Activated T-cell treated with anti-CD3 and anti-CD28 coated beads, Interleukin-2, amount 50 U/mL, for 72 hours (primary cell): ENCODE measurements around the gene RALGAPA1. TPM values are rescaled to one million over a fixed set of nuclear protein-coding genes. Genes with fewer than 3 reads are reported as not detected.
A peak's percentile ranks its signal among the peaks of the same experiment; 100 is the strongest.
"Not testable (repeated sequence)": the region's sequence is repeated elsewhere in the genome, so short reads cannot be mapped to it uniquely, and the experiment has no call there.

Experiments
- ATAC-seq, 2 donors: fragments of 150-1000 bp; cut with Tn5 transposase; replicated peaks in 1 of 2; 2 replicates each; pipeline ENCODE4 v1.10.0; 2021; ENCODE audit warnings: moderate library complexity in 2 of 2, mild to moderate bottlenecking in 1 of 2
- DNase-seq, 2 donors: peaks; one replicate each; pipeline ENCODE4 v3.0.0; 2021 to 2022; ENCODE audit warnings: mixed read lengths in 1 of 2
- H3K27ac Mint-ChIP-seq: one replicate; pipeline ENCODE4 v1.8.0; 2022; ENCODE audit warnings: mild to moderate bottlenecking, moderate library complexity, mixed read lengths
- H3K27me3 Mint-ChIP-seq: one replicate; pipeline ENCODE4 v1.8.0; 2022; ENCODE audit warnings: low read depth, mixed read lengths
- H3K36me3 Mint-ChIP-seq, 2 donors: one replicate each; pipeline ENCODE4 v1.8.0; 2022; ENCODE audit warnings: mixed read lengths in 2 of 2, mild to moderate bottlenecking in 1 of 2; ENCODE audit not compliant: insufficient read depth in 2 of 2
- H3K4me1 Mint-ChIP-seq: one replicate; pipeline ENCODE4 v1.8.0; 2022; ENCODE audit warnings: low read depth, mixed read lengths
- H3K4me3 Mint-ChIP-seq, 2 donors: one replicate each; pipeline ENCODE4 v1.8.0; 2022; ENCODE audit warnings: mild to moderate bottlenecking in 2 of 2, mixed read lengths in 2 of 2, moderate library complexity in 2 of 2
- H3K9me3 Mint-ChIP-seq, 2 donors: one replicate each; pipeline ENCODE4 v1.8.0; 2022; ENCODE audit warnings: mixed read lengths in 2 of 2
- total RNA-seq, 2 donors: library from RNA; stranded (reverse); gene quantifications; one replicate each; pipeline ENCODE4 v1.2.3, GENCODE V29; 2022

RALGAPA1 gene
- total RNA-seq, 2 donors from 2014 or later, result 34.0 to 41.8 TPM

- no peaks in the 10 kb centered on the region for H3K9me3 Mint-ChIP-seq
- no peaks in the 10 kb centered on the region for H3K27me3 Mint-ChIP-seq
- peaks cover 24% of the 10 kb centered on the region for H3K4me1 Mint-ChIP-seq
- H3K4me3 Mint-ChIP-seq, result no peak overlapping the region
- DNase-seq (no peak), ATAC-seq (no peak)
- no peak overlapping the region for H3K27ac Mint-ChIP-seq
- peaks cover 0 to 2% of the 10 kb centered on the region in 2 donors for H3K36me3 Mint-ChIP-seq
Observed at GRCh38 chr14:35829449-35829848, 20.4 kb upstream of the RALGAPA1 start.

- Mint-ChIP-seq H3K4me1 (peaks cover 24% of the 10 kb centered on the region), H3K9me3 (no peaks in the 10 kb centered on the region), H3K36me3 (peaks cover 0 to 2% of the 10 kb centered on the region in 2 donors), H3K27me3 (no peaks in the 10 kb centered on the region), H3K27ac (no peak overlapping the region), H3K4me3 (peak overlapping the region; percentile 94 to 98)
- ATAC-seq (no peak), DNase-seq (no peak)
Observed at GRCh38 chr14:35827678-35828472, 18.8 kb upstream of the RALGAPA1 start.

GRCh38 chr14:35826952-35827416 is 17.9 kb upstream of the RALGAPA1 start:
- Mint-ChIP-seq H3K9me3 (no peaks in the 10 kb centered on the region), H3K4me1 (peaks cover 24% of the 10 kb centered on the region), H3K27ac (peak overlapping the region; percentile 87), H3K4me3 (peak overlapping the region; percentile 94 to 98), H3K36me3 (peaks cover 0 to 2% of the 10 kb centered on the region in 2 donors), H3K27me3 (no peaks in the 10 kb centered on the region)
- ATAC-seq (no peak), DNase-seq (no peak)

DNA sequence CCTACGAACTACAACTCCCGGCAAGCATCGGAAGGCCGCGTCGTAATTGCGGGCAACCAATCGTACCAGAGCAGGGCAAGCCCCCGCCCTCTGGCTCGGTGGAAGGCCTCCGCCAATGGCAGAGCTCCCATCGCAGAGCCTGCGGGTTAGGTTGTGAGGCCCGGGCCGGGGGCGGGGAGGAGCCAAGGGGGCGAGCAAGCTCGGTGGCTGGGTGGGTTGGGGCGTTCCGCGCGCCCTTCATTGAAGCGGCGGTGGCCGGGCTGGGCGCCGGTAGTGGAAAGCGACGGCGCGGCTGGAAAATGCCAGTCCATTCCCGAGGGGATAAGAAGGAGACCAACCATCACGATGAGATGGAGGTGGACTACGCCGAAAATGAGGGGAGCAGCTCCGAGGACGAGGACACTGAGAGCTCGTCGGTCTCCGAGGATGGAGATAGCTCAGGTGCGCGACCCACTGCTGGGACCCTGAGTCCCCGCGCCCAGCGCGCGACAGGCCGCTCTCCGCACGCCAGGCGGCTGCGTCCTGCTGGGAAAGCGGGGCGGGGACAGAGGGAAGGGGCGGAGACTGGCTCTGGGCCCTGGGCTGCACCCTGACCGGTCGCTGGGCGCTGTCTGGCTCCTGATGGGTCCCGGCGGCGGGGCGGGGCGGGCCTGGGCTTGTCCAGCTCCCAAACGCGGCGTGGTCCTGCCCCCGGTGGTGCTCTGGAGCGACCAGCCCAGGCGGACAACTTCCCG is 17.3 kb upstream of the RALGAPA1 start, which contains the start of gene BRMS1L:
BRMS1L (plus strand) TSS at position 121 of the 734 bp plus-strand sequence; CDS start at position 300, 179 bp downstream.
- H3K4me1 Mint-ChIP-seq, result peaks cover 24% of the 10 kb centered on the region

DNA sequence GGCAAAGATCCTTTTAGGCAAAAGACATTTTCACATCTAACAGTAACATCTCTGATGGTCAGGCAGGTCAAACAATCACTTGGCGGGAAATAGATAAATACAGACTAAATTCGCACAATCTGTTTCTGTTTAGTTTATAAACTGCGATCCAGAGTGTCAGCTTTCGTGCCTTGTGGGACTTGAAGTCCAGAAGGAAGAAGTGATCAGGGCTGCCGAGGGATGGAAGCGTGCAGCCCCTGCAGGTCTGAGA is 16.8 kb upstream of the RALGAPA1 start:
- Mint-ChIP-seq H3K4me3 (peak overlapping the region; percentile 94 to 98), H3K27ac (peak overlapping the region; percentile 84), H3K36me3 (no peaks in the 10 kb centered on the region), H3K9me3 (no peaks in the 10 kb centered on the region), H3K4me1 (peaks cover 24% of the 10 kb centered on the region), H3K27me3 (no peaks in the 10 kb centered on the region)
- DNase-seq (no peak), ATAC-seq (no peak)

More for the DNA sequence above, 17.3 kb upstream of the RALGAPA1 start, which contains the start of gene BRMS1L:
- peak; percentile 98 to 99 for DNase-seq
- ATAC-seq, result peak; percentile 98
- Mint-ChIP-seq H3K9me3 (no peaks in the 10 kb centered on the region), H3K27ac (peak within 1 kb of the TSS; percentile 87), H3K27me3 (no peaks in the 10 kb centered on the region), H3K4me3 (peak within 1 kb of the TSS; percentile 94 to 98), H3K36me3 (peaks cover 0 to under 1% of the 10 kb centered on the region in 2 donors)

DNA sequence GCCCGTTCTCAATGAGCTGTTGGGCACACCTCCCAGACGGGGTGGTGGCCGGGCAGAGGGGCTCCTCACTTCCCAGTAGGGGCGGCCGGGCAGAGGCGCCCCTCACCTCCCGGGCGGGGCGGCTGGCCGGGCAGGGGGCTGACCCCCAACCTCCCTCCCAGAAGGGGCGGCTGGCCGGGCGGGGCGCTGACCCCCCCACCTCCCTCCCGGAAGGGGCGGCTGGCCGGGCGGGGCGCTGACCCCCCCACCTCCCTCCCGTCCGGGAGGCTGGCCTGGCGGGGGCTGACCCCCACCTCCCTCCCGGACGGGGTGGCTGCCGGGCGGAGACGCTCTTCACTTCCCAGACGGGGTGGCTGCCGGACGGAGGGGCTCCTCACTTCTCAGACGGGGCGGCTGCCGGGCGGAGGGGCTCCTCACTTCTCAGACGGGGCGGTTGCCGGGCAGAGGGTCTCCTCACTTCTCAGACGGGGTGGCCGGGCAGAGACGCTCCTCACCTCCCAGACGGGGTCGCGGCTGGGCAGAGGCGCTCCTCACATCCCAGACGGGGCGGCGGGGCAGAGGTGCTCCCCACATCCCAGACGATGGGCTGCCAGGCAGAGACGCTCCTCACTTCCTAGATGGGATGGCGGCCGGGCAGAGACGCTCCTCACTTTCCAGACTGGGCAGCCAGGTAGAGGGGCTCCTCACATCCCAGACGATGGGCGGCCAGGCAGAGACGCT is 15.5 kb upstream of the RALGAPA1 start:
- not testable (repeated sequence) for H3K27me3 Mint-ChIP-seq, H3K27ac Mint-ChIP-seq, H3K9me3 Mint-ChIP-seq, ATAC-seq, DNase-seq, H3K36me3 Mint-ChIP-seq
- peaks cover 22% of the 10 kb centered on the region for H3K4me1 Mint-ChIP-seq
- H3K4me3 Mint-ChIP-seq, result peak overlapping the region; percentile 84 to 94

DNA sequence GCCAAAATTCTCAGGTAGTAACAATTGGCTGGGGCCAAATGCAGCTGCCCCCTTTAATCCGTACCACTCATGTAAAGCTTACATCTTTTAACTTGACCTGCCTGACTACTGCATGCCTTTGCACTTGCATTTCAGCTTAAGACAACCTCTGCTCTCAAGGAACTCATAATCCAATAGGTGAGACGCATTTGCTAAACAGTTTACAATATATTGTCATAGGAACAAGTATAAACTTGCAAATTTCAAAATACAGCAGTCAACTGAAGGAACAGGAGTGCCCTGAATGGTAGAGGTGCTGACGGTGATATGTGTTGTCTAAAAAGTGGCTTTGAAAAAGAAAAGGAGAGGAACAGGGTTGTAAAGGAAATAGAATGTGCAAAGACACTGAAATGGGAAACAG is 13.4 kb upstream of the RALGAPA1 start:
- ATAC-seq, result no peak
- Mint-ChIP-seq H3K4me3 (no peak overlapping the region), H3K36me3 (no peaks in the 10 kb centered on the region), H3K4me1 (peaks cover 11% of the 10 kb centered on the region), H3K9me3 (no peaks in the 10 kb centered on the region), H3K27me3 (no peaks in the 10 kb centered on the region), H3K27ac (no peak overlapping the region)
- DNase-seq, result no peak

- no peaks in the 10 kb centered on the region for H3K27me3 Mint-ChIP-seq
- no peak for ATAC-seq
- H3K27ac Mint-ChIP-seq, result no peak overlapping the region
- no peaks in the 10 kb centered on the region for H3K9me3 Mint-ChIP-seq
- H3K4me3 Mint-ChIP-seq, result no peak overlapping the region
- peak in 1 of 2 donors; percentile 19 for DNase-seq
- peaks cover 6% of the 10 kb centered on the region for H3K4me1 Mint-ChIP-seq
- H3K36me3 Mint-ChIP-seq, result no peaks in the 10 kb centered on the region
Observed at GRCh38 chr14:35821564-35822411, 12.7 kb upstream of the RALGAPA1 start.

DNA sequence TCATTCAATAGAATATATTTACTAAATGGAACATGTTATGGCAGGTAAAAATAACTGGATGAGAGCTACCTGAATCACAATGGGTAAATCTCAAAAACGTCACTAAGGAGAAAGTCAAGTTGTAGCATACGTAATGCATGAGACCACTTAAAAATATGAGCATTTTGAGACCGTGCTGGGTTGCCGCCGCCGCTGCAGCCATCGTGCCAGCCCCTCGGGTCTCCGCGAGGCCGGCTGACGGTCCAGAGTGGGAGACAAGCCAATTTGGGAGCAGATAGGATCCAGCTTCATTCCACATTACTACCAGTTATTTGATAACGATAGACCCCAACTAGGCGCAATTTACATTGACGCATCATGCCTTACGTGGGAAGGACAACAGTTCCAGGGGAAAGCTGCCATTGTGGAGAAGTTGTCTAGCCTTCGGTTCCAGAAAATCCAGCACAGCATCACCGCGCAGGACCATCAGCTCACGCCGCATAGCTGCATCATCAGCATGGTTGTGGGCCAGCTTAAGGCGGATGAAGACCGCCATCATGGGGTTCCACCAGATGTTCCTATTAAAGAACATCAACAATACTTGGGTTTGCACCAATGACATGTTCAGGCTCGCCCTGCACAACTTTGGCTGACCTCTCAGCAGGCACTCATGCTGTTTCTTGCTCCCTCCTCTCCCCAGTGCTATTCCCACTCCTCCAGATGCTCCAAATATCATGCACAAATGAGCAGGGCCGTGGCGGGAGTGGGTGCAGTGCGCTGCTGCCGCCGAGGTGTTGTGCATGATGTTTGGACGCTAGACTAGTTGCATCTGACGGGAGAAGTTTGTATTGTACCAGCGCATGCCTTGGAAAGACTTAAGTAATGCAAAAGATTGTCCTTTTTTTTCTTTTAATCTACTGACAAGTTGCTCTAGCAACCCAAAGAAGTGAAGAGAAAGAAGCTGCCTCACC is 10.8 kb upstream of the RALGAPA1 start:
- H3K4me3 Mint-ChIP-seq, result no peak overlapping the region
- no peaks in the 10 kb centered on the region for H3K9me3 Mint-ChIP-seq
- no peaks in the 10 kb centered on the region for H3K27me3 Mint-ChIP-seq
- ATAC-seq (no peak), DNase-seq (no peak)
- no peaks in the 10 kb centered on the region for H3K36me3 Mint-ChIP-seq
- H3K27ac Mint-ChIP-seq, result no peak overlapping the region
- no peaks in the 10 kb centered on the region for H3K4me1 Mint-ChIP-seq

DNA sequence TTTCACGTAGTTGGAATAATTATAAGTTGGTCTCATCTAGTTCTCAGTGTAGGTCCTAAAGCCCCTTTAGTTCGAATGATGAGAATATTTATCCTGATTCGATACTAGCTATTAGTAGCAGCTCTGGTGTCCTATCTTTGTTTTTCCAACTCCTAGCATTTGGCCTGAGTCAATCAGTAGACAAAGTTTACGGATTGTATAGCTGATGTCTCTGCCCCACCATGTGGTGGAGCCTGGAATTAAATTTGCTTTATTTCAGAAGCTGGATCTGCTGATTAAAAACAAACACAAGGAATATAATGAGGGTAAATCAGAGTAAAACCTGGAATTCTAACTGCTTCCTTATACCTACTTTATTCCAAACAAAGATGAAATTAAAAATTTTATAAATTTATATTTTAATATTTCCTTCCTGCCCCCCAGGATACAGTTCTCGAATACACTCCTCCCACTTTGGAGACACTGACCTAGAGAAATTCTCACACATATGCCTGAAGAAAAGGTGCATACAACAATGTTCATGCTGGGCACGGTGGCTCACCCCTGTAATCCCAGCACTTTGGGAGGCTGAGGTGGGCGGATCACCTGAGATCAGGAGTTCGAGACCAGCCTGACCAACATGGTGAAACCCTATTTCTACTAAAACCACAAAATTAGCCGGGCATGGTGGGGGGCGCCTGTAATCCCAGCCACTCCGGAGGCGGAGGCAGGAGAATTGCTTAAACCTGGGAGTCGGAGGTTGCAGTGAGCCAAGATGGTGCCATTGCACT is 9.4 kb upstream of the RALGAPA1 start:
- no peaks in the 10 kb centered on the region for H3K9me3 Mint-ChIP-seq
- DNase-seq, result peak; percentile 16 to 23
- peak in 1 of 2 donors; percentile 40 for ATAC-seq
- no peaks in the 10 kb centered on the region for H3K36me3 Mint-ChIP-seq
- no peaks in the 10 kb centered on the region for H3K4me1 Mint-ChIP-seq
- no peak overlapping the region for H3K27ac Mint-ChIP-seq
- no peaks in the 10 kb centered on the region for H3K27me3 Mint-ChIP-seq
- H3K4me3 Mint-ChIP-seq, result no peak overlapping the region

DNA sequence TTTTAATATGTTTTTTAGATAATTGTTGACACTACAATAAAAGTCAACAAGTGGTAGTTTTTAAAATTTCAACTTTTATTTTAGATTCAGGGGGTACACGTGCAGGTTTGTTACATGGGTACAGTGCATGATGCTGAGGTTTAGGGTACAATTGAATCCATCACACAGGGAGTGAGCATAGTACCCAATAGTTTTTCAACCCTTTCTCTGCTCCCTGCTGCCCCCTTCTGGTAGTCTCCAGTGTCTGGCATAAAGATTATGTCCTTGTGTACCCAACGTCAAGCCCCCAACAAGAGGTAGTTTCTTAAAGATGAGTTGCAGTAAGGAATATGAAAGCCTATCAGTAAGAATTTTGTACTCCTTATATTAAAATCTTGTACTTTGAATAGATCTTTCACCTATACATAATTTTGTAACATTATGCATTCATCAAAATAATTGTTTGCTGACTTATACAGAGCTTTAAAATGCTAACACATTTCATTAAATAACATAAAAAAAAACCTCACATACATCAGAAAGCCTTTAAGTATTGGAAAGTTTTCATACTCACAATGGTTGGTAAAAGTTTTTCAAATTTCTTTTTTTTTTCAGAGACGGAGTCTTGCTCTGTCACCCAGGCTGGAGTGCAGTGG is 5.4 kb upstream of the RALGAPA1 start:
- peaks cover 6% of the 10 kb centered on the region for H3K4me1 Mint-ChIP-seq

More for the DNA sequence above, 5.4 kb upstream of the RALGAPA1 start:
- H3K27me3 Mint-ChIP-seq, result no peaks in the 10 kb centered on the region
- peak; percentile 83 to 86 for DNase-seq
- no peaks in the 10 kb centered on the region for H3K36me3 Mint-ChIP-seq
- ATAC-seq, result peak; percentile 86 to 91
- H3K9me3 Mint-ChIP-seq, result no peaks in the 10 kb centered on the region
- H3K4me3 Mint-ChIP-seq, result no peak overlapping the region
- H3K27ac Mint-ChIP-seq, result no peak overlapping the region
